ENCODE measurements around the gene MRPS22. TPM values are rescaled to one million over a fixed set of nuclear protein-coding genes. Genes with fewer than 3 reads are reported as not detected.
A peak's percentile ranks its signal among the peaks of the same experiment; 100 is the strongest.

The MRPS22 gene
- total and polyA plus RNA-seq, 2 of the 13 experiments (the other 11 are each of a cell fraction or from before 2014, with no cell fraction given), result 52.7 to 113 TPM

DNA sequence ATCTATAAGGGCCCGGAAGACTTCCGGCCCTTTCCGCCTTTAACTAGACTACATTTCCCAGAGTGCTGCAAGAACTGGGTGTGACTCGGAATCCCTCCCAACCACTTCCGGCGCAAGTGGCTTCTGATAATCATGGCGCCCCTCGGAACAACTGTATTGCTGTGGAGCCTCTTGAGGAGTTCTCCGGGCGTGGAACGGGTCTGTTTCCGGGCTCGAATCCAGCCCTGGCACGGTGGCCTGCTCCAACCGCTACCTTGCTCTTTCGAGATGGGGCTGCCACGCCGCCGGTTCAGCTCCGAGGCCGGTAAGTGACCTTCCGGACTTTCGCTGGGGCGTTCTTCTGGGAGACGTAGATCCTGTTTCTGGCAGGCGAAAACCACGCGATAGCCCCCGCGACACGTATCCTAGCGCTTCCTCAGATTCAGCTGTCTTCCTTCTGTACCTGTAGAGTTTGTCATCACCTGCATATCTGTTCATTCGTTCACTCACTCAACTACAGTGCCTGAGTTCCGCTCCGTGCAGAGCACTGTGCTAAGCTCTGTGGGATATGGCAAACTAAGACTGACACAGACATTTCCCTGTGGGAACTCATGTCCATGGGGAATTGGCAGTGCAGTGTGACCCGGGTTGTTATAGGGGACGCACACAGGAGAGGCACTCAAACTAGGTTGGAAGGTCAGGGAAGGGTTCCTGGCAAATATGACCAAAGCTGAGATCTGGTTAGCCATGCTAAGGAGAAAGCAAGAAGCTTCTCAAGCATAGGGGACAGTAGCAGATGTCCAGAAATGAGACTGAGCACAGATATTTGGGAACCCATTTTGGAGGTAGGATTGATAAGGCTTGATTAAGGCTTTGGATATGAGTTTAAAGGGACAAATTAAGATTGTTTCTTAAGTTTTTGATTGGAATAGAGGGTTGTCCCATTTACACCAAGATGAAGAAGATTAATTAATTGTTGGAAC is at the start of gene MRPS22 (continued):
- TF ChIP-seq ZNF501 (CRISPR knock-in tag; IDR thresholded peaks at IDR 0.05), result peak; percentile 95
- TF ChIP-seq SP4 (CRISPR knock-in tag; IDR thresholded peaks at IDR 0.05), result 0 out of 2 replicates have a peak, but pooled peaks have one; percentile 18
- TF ChIP-seq, protein P1, sequence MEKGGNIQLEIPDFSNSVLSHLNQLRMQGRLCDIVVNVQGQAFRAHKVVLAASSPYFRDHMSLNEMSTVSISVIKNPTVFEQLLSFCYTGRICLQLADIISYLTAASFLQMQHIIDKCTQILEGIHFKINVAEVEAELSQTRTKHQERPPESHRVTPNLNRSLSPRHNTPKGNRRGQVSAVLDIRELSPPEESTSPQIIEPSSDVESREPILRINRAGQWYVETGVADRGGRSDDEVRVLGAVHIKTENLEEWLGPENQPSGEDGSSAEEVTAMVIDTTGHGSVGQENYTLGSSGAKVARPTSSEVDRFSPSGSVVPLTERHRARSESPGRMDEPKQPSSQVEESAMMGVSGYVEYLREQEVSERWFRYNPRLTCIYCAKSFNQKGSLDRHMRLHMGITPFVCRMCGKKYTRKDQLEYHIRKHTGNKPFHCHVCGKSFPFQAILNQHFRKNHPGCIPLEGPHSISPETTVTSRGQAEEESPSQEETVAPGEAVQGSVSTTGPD (CRISPR knock-in tag; IDR thresholded peaks at IDR 0.05), result no peak
- no peak for TF ChIP-seq JUNB (CRISPR knock-in tag; IDR thresholded peaks at IDR 0.05; ENCODE audit: borderline replicate concordance)
- TF ChIP-seq, protein P2, sequence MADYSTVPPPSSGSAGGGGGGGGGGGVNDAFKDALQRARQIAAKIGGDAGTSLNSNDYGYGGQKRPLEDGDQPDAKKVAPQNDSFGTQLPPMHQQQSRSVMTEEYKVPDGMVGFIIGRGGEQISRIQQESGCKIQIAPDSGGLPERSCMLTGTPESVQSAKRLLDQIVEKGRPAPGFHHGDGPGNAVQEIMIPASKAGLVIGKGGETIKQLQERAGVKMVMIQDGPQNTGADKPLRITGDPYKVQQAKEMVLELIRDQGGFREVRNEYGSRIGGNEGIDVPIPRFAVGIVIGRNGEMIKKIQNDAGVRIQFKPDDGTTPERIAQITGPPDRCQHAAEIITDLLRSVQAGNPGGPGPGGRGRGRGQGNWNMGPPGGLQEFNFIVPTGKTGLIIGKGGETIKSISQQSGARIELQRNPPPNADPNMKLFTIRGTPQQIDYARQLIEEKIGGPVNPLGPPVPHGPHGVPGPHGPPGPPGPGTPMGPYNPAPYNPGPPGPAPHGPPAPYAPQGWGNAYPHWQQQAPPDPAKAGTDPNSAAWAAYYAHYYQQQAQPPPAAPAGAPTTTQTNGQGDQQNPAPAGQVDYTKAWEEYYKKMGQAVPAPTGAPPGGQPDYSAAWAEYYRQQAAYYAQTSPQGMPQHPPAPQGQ (CRISPR knock-in tag; IDR thresholded peaks at IDR 0.05; ENCODE audit: borderline replicate concordance), result no peak
- TF ChIP-seq EZH2 (conservative IDR thresholded peaks at IDR 0.05; ENCODE audit: low read depth, low read length), result no peak
- peak; percentile 63; the same call in 1 of the 2 replicates for TF ChIP-seq CREB1 (IDR thresholded peaks at IDR 0.05)
- peak; percentile 88 for TF ChIP-seq CREB1 (CRISPR knock-in tag; IDR thresholded peaks at IDR 0.05)
- TF ChIP-seq, protein P3, sequence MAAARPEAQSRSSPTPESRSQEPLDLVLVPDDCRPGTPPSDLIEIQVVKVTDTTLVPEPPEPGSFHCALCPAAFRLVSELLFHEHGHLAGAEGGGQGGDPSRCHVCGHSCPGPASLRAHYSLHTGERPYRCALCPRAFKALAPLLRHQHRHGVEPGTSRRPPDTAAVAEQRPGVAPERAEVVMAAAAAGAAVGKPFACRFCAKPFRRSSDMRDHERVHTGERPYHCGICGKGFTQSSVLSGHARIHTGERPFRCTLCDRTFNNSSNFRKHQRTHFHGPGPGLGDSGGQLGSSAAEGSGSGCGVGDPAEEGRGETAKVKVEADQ (CRISPR knock-in tag; IDR thresholded peaks at IDR 0.05; ENCODE audit: borderline replicate concordance), result no peak; the same call in 1 of the 2 replicates
- no peak for TF ChIP-seq ZNF713 (CRISPR knock-in tag; IDR thresholded peaks at IDR 0.05)
- TF ChIP-seq, protein P4, sequence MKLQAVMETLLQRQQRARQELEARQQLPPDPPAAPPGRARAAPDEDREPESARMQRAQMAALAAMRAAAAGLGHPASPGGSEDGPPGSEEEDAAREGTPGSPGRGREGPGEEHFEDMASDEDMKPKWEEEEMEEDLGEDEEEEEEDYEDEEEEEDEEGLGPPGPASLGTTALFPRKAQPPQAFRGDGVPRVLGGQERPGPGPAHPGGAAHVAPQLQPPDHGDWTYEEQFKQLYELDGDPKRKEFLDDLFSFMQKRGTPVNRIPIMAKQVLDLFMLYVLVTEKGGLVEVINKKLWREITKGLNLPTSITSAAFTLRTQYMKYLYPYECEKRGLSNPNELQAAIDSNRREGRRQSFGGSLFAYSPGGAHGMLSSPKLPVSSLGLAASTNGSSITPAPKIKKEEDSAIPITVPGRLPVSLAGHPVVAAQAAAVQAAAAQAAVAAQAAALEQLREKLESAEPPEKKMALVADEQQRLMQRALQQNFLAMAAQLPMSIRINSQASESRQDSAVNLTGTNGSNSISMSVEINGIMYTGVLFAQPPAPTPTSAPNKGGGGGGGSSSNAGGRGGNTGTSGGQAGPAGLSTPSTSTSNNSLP (IDR thresholded peaks at IDR 0.05; ENCODE audit: low read depth, low read length), result no peak
- TF ChIP-seq, protein P5, sequence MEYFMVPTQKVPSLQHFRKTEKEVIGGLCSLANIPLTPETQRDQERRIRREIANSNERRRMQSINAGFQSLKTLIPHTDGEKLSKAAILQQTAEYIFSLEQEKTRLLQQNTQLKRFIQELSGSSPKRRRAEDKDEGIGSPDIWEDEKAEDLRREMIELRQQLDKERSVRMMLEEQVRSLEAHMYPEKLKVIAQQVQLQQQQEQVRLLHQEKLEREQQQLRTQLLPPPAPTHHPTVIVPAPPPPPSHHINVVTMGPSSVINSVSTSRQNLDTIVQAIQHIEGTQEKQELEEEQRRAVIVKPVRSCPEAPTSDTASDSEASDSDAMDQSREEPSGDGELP (IDR thresholded peaks at IDR 0.05; ENCODE audit: borderline replicate concordance, low read depth), result no peak
- TF ChIP-seq TBL1XR1 (IDR thresholded peaks at IDR 0.05; ENCODE audit: borderline replicate concordance, low read length, partially characterized antibody), result no peak
- TF ChIP-seq, protein P6, sequence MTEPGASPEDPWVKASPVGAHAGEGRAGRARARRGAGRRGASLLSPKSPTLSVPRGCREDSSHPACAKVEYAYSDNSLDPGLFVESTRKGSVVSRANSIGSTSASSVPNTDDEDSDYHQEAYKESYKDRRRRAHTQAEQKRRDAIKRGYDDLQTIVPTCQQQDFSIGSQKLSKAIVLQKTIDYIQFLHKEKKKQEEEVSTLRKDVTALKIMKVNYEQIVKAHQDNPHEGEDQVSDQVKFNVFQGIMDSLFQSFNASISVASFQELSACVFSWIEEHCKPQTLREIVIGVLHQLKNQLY (CRISPR knock-in tag; IDR thresholded peaks at IDR 0.05), result no peak
- TF ChIP-seq RFX3 (CRISPR knock-in tag; IDR thresholded peaks at IDR 0.05), result no peak
- no peak for TF ChIP-seq SOX6 (IDR thresholded peaks at IDR 0.05)
- peak; percentile 35; the same call in 1 of the 2 replicates for TF ChIP-seq SOX6 (CRISPR knock-in tag; IDR thresholded peaks at IDR 0.05)
- TF ChIP-seq CHCHD3 (CRISPR knock-in tag; IDR thresholded peaks at IDR 0.05), result no peak
- TF ChIP-seq AHR (CRISPR knock-in tag; IDR thresholded peaks at IDR 0.05), result no peak
- TF ChIP-seq, protein P7, sequence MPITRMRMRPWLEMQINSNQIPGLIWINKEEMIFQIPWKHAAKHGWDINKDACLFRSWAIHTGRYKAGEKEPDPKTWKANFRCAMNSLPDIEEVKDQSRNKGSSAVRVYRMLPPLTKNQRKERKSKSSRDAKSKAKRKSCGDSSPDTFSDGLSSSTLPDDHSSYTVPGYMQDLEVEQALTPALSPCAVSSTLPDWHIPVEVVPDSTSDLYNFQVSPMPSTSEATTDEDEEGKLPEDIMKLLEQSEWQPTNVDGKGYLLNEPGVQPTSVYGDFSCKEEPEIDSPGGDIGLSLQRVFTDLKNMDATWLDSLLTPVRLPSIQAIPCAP (CRISPR knock-in tag; IDR thresholded peaks at IDR 0.05; ENCODE audit: low read depth), result no peak
- no peak for TF ChIP-seq ZNF136 (CRISPR knock-in tag; IDR thresholded peaks at IDR 0.05; ENCODE audit: low read depth)

All from HepG2 (cell line).